H1 (cell line): ENCODE measurements around the gene RNF130.

Experiments
- EP300 ChIP-seq, 2 experiments: IDR thresholded peaks; 1 replicate in 1 of 2; 2 replicates in 1 of 2; pipeline ENCODE4 v1.6.1; 2011 to 2012; ENCODE audit warnings: low read depth in 2 of 2, low read length in 2 of 2, mild to moderate bottlenecking in 2 of 2, borderline replicate concordance in 1 of 2, inconsistent platforms in 1 of 2, moderate library complexity in 1 of 2
- EZH2 ChIP-seq: fragments of 200-600 bp; sonication (generic); IDR thresholded peaks from 2 replicates; pipeline ENCODE4 v1.7.1; 2012; ENCODE audit warnings: low read depth, mild to moderate bottlenecking, moderate library complexity, low read length, inconsistent platforms; ENCODE audit not compliant: severe bottlenecking
- POLR2A ChIP-seq, 2 experiments: IDR thresholded peaks; 1 replicate in 1 of 2; 2 replicates in 1 of 2; pipeline ENCODE4 v1.6.1; 2011; ENCODE audit warnings: low read depth in 2 of 2, low read length in 2 of 2, mild to moderate bottlenecking in 2 of 2; ENCODE audit errors: control extremely low read depth in 1 of 2
- YY1 ChIP-seq: IDR thresholded peaks from 2 replicates; pipeline ENCODE4 v1.6.1; 2011; ENCODE audit warnings: low read depth, mild to moderate bottlenecking, low read length
- TF ChIP-seq, protein P1 (sequence below), 3 experiments: IDR thresholded peaks; 1 replicate in 2 of 3; 2 replicates in 1 of 3; pipeline versions ENCODE4 v1.5.1 to v1.6.1; 2011; ENCODE audit warnings: low read length in 3 of 3, mild to moderate bottlenecking in 3 of 3, inconsistent platforms in 2 of 3, low read depth in 1 of 3, moderate library complexity in 1 of 3; ENCODE audit not compliant: insufficient read depth in 1 of 3; ENCODE audit errors: control extremely low read depth in 1 of 3
- TF ChIP-seq, protein P2 (sequence below): IDR thresholded peaks from 2 replicates; pipeline ENCODE4 v1.6.1; 2012; ENCODE audit warnings: inconsistent platforms

DNA sequence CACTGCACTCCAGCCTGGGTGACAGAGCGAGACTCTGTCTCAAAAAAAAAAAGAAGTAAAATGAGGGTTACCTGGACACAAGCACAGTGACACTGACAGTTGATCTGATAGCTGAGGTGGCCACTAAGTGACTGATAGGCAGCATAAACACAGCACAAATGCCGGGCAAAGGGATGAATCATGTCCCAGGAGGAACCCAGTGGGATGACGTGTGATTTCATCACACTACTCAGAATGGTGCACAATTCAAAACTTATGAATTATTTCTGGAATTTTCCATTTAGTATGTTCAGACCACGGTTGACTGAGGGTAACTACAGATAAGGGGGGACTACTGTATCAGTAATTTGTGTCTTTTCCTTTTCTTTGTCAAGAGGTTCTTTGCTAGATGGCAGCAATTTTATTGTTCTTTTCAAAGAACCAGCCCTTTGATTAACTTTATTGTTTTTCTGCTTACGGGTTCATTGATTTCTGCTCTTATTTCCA is 34.3 kb upstream of the RNF130 start:
- TF ChIP-seq, protein P1, sequence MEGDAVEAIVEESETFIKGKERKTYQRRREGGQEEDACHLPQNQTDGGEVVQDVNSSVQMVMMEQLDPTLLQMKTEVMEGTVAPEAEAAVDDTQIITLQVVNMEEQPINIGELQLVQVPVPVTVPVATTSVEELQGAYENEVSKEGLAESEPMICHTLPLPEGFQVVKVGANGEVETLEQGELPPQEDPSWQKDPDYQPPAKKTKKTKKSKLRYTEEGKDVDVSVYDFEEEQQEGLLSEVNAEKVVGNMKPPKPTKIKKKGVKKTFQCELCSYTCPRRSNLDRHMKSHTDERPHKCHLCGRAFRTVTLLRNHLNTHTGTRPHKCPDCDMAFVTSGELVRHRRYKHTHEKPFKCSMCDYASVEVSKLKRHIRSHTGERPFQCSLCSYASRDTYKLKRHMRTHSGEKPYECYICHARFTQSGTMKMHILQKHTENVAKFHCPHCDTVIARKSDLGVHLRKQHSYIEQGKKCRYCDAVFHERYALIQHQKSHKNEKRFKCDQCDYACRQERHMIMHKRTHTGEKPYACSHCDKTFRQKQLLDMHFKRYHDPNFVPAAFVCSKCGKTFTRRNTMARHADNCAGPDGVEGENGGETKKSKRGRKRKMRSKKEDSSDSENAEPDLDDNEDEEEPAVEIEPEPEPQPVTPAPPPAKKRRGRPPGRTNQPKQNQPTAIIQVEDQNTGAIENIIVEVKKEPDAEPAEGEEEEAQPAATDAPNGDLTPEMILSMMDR (IDR thresholded peaks at IDR 0.05; ENCODE audit: control extremely low read depth in 1 of 3, insufficient read depth in 1 of 3, low read depth in 1 of 3, low read length in 3 of 3): no peak
- TF ChIP-seq POLR2A (IDR thresholded peaks at IDR 0.05; ENCODE audit: control extremely low read depth in 1 of 2, low read depth in 2 of 2, low read length in 2 of 2) (no peak), EZH2 (no peak), EP300 (IDR thresholded peaks at IDR 0.05; ENCODE audit: borderline replicate concordance in 1 of 2, low read depth in 2 of 2, low read length in 2 of 2) (no peak), YY1 (no peak)
- TF ChIP-seq, protein P2, sequence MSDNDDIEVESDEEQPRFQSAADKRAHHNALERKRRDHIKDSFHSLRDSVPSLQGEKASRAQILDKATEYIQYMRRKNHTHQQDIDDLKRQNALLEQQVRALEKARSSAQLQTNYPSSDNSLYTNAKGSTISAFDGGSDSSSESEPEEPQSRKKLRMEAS: no peak
